ENCODE results near the gene SETDB2. TPM values are rescaled to one million over a fixed set of nuclear protein-coding genes. Genes with fewer than 3 reads are reported as not detected.

The SETDB2 gene
- total RNA-seq, 1 experiment from 2014 or later: 8.7 TPM

- no peak for DNase-seq (ENCODE audit: low spot score)
Observed at GRCh38 chr13:49530457-49530856, 86.4 kb downstream of the SETDB2 start.

DNA sequence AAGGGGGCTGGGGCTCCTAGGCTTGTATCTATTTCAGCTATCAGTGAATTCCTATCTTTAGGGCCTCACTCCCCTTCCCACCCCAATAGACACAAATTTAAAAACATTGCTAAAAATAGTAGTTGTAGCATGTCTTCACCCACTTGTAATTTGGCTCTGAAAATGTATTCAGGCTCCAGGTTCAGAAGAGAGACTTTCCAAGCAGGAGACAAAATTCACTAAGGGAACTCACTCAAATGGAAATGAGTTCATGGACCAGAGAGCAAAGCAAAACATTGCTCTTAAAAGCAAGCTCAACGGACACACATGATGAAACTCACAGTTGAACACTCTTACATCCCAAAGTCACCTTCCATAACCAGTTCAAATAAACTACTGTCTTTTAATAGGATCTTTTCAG, 88.5 kb downstream of the SETDB2 start:
- DNase-seq (ENCODE audit: low spot score): no peak

DNA sequence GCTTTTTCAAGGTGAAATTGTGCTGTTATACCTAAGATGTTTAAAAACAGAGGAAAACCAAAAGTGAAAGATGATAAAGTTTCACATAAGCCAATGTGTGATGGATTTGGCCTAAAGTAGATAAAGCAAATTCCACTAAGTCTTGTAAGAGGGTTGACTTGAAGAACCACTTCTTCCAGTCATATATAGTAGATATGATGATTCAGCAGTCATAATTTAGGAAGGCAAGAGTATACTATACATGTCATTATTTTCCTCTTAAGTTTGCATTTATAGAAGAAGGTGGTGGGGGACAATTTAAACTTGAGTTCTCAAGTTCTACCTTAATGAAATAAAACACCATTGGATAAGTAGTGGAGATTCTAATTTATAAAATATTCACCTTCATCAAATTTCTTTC, 88.9 kb downstream of the SETDB2 start:
- DNase-seq (ENCODE audit: low spot score): no peak

- DNase-seq (ENCODE audit: low spot score): no peak
Observed at GRCh38 chr13:49533591-49534269, 89.7 kb downstream of the SETDB2 start.

GRCh38 chr13:49536144-49536873, 92.2 kb downstream of the SETDB2 start:
- no peak for DNase-seq (ENCODE audit: low spot score)

DNA sequence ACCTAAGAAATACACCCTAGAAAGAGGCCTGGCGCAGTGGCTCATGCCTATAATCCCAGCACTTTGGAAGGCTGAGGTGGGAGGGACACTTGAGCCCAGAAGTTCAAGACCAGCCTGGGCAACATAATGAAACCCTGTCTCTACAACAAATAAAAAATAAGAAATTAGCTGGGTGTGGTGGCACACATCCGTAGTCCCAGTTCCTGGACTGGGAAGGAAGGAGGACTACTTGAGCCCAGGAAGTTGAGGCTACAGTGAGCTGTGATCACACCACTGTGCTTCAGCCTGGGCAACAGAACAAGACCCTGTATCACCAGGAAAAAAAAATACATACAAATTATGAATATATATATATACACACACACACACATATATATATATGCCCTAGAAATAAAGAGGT, 94.3 kb downstream of the SETDB2 start:
- DNase-seq (ENCODE audit: low spot score): no peak

DNA sequence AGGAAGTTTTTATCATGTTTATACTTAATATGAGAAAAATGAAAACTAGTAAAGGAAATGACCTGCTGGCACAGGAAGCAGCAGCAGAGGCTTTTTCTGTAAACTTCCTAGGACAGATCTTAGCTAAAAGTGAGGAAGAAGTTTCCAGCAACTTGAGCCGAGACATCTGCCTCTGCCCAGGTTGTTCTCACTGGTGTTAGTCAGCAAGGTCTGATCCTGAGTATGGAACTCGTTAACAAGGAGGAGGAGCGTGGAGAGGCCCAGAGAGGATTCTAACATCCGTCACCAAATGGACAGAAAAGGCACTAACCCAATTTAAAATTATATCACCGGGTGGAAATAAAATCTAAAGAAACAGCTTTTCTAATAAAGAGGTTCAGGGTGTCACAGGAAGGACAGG, 95.2 kb downstream of the SETDB2 start:
- DNase-seq (ENCODE audit: low spot score): no peak

DNA sequence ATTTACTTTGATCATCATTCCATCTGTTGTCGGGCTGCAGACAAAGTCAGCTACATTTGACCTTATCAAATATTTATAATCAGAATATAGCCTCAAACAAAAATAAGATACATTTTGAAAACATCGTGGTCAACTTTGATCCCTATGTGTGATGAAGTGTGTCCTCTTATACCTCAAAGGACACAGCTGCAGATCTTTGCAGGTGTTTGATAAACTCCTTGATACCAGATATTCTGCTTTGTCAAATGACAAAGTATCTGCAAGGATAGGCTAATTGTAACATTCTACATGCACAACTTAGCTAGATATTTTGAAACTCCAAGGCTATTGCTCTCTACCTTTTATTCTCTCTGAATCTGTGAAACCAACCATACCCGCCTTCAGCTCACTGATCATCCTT, 95.7 kb downstream of the SETDB2 start:
- no peak for DNase-seq (ENCODE audit: low spot score)

DNA sequence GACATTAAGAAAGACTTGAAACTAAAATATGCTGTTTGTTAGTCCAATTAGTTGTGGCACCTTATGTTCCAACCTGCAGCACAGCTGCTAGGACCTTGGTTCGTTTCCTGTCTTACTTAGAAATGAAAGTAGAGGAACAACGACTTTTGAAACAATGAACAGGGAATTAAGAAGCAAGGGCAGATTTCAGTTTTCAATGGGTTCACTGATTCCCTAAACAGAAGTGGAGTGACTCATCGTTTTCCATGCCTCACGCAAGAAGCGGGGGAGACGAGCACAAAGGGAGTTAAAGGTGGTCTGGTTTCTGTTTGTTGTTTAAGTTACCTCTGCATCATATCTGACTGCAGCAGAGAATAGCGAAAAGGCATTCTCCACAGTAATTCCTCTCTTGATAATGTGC, 96.5 kb downstream of the SETDB2 start:
- no peak for DNase-seq (ENCODE audit: low spot score)

DNA sequence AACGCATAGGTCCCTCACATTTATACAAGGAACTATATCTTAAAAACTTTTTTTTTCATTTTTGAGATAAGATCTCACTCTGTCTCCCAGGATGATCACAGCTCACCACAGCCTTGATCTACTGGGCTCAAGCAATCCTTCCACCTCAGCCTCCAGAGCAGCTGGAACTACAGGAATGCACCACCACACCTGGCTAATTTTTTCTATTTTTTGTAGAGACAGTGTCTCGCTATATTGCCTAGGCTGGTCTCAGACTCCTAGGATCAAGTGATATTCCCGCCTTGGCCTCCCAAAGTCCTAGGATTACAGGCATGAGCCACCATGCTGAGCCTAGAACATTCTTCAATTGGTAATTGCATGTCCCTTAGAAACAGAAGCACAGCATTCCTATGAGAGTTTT, 99.6 kb downstream of the SETDB2 start:
- no peak for DNase-seq (ENCODE audit: low spot score)

Other genes with a start within 250 kb of the SETDB2 start
- not detected in 2 replicates for gene MLNR, start 223.9 kb upstream of the SETDB2 start, total RNA-seq (2014; rRNA removed; shearing (Covaris generic))
- gene CDADC1, start 196.3 kb upstream of the SETDB2 start, total RNA-seq (2014; rRNA removed; shearing (Covaris generic)): 7.0 and 27.1 TPM in 2 replicates
- 6.3 and 17.5 TPM in 2 replicates for gene CAB39L, start 210 bp upstream of the SETDB2 start, total RNA-seq (2014; rRNA removed; shearing (Covaris generic))
- gene PHF11, start 51.7 kb downstream of the SETDB2 start, total RNA-seq (2014; rRNA removed; shearing (Covaris generic)): 20.9 and 21.8 TPM in 2 replicates
- gene RCBTB1, start 141.3 kb downstream of the SETDB2 start, total RNA-seq (2014; rRNA removed; shearing (Covaris generic)): 20.5 and 26.2 TPM in 2 replicates
- not detected in 2 replicates for gene ARL11, start 184.2 kb downstream of the SETDB2 start, total RNA-seq (2014; rRNA removed; shearing (Covaris generic))
- 123 and 133 TPM in 2 replicates for gene EBPL, start 247.2 kb downstream of the SETDB2 start, total RNA-seq (2014; rRNA removed; shearing (Covaris generic))

All from A172 (cell line).